ENCODE results near the gene TNRC6C. TPM values are rescaled to one million over a fixed set of nuclear protein-coding genes. Genes with fewer than 3 reads are reported as not detected.

TNRC6C gene
- total and polyA plus RNA-seq, 4 donors: 1.3 to 7.7 (median 2.9) TPM

GRCh38 chr17:78031435-78031834, 72.9 kb downstream of the TNRC6C start:
- H3K27ac ChIP-seq (ENCODE audit: low read depth in 1 of 2, low read length in 2 of 2): no peak overlapping the region
- H3K36me3 ChIP-seq (ENCODE audit: control insufficient read depth in 4 of 4, insufficient read depth in 3 of 4, low read depth in 1 of 4, low read length in 3 of 4): peaks cover 0 to 12% (median 8%) of the 10 kb centered on the region in 4 donors
- no peaks in the 10 kb centered on the region for H3K9me3 ChIP-seq (ENCODE audit: control insufficient read depth in 4 of 4, low read length in 3 of 4)
- H3K27me3 ChIP-seq (ENCODE audit: control insufficient read depth in 4 of 4, insufficient read depth in 4 of 4, low read length in 3 of 4): no peaks in the 10 kb centered on the region
- H3K4me3 ChIP-seq (ENCODE audit: low read depth in 1 of 3, low read length in 3 of 3): no peak overlapping the region
- no peak overlapping the region for H3K9ac ChIP-seq (ENCODE audit: low read depth in 1 of 2, low read length in 2 of 2)
- DNase-seq (ENCODE audit: low spot score): no peak
- no peak for TF ChIP-seq MAX (IDR thresholded peaks at IDR 0.05)
- no peak for TF ChIP-seq HNF4A (conservative IDR thresholded peaks at IDR 0.05)
- no peak for TF ChIP-seq FOXA2 (IDR thresholded peaks at IDR 0.05)
- TF ChIP-seq GABPA (IDR thresholded peaks at IDR 0.05 in 1 of 2, conservative IDR thresholded peaks at IDR 0.05 in 1 of 2): no peak
- TF ChIP-seq YY1 (IDR thresholded peaks at IDR 0.05): no peak
- no peak for TF ChIP-seq SP1 (IDR thresholded peaks at IDR 0.05)
- 96% methylated on average over 8 of the region's 8 CpGs for WGBS
- H3K4me1 ChIP-seq (ENCODE audit: control insufficient read depth in 4 of 4, insufficient read depth in 4 of 4, low read length in 3 of 4): no peaks in the 10 kb centered on the region

- no peak overlapping the region for H3K4me3 ChIP-seq (ENCODE audit: low read depth in 1 of 3, low read length in 3 of 3)
- no peaks in the 10 kb centered on the region for H3K27me3 ChIP-seq (ENCODE audit: control insufficient read depth in 4 of 4, insufficient read depth in 4 of 4, low read length in 3 of 4)
- H3K27ac ChIP-seq (ENCODE audit: low read depth in 1 of 2, low read length in 2 of 2): no peak overlapping the region
- DNase-seq (ENCODE audit: low spot score): no peak
- H3K4me1 ChIP-seq (ENCODE audit: control insufficient read depth in 4 of 4, insufficient read depth in 4 of 4, low read length in 3 of 4): no peaks in the 10 kb centered on the region
- TF ChIP-seq JUND (IDR thresholded peaks at IDR 0.05) (no peak), RAD21 (IDR thresholded peaks at IDR 0.05) (no peak), NR2F2 (IDR thresholded peaks at IDR 0.05) (no peak), FOXA1 (IDR thresholded peaks at IDR 0.05) (no peak), MAX (IDR thresholded peaks at IDR 0.05) (no peak), ZBTB33 (IDR thresholded peaks at IDR 0.05) (no peak), SP1 (IDR thresholded peaks at IDR 0.05) (no peak), CTCF (IDR thresholded peaks at IDR 0.05; ENCODE audit: low read depth, low read length, missing input control) (no peak), HNF4G (IDR thresholded peaks at IDR 0.05) (no peak), YY1 (IDR thresholded peaks at IDR 0.05) (no peak), TAF1 (conservative IDR thresholded peaks at IDR 0.05) (no peak), FOXA2 (IDR thresholded peaks at IDR 0.05) (no peak), EGR1 (IDR thresholded peaks at IDR 0.05; ENCODE audit: low read depth in 2 of 2) (no peak), GABPA (IDR thresholded peaks at IDR 0.05 in 1 of 2, conservative IDR thresholded peaks at IDR 0.05 in 1 of 2) (no peak), REST (IDR thresholded peaks at IDR 0.05) (no peak), ATF3 (IDR thresholded peaks at IDR 0.05) (no peak)
- no peaks in the 10 kb centered on the region for H3K9me3 ChIP-seq (ENCODE audit: control insufficient read depth in 4 of 4, low read length in 3 of 4)
- 87% methylated on average over 1 of the region's 1 CpG for WGBS
- H3K36me3 ChIP-seq (ENCODE audit: control insufficient read depth in 4 of 4, insufficient read depth in 3 of 4, low read depth in 1 of 4, low read length in 3 of 4): peaks cover 0 to 14% (median 11%) of the 10 kb centered on the region in 4 donors
- H3K9ac ChIP-seq (ENCODE audit: low read depth in 1 of 2, low read length in 2 of 2): no peak overlapping the region
Observed at GRCh38 chr17:78032166-78032565, 73.7 kb downstream of the TNRC6C start.
